NT2/D1 (cell line): ENCODE data around the gene ZBTB3.

Experiments used
- SUZ12 ChIP-seq: IDR thresholded peaks from 2 replicates; pipeline ENCODE4 v1.6.1; 2011; ENCODE audit not compliant: insufficient read length, insufficient read depth; ENCODE audit errors: extremely low read depth
- YY1 ChIP-seq: IDR thresholded peaks from 2 replicates; pipeline ENCODE4 v1.6.1; 2011; ENCODE audit not compliant: insufficient read length, insufficient read depth
- ZNF274 ChIP-seq: IDR thresholded peaks from 2 replicates; pipeline ENCODE4 v1.6.1; 2011; ENCODE audit warnings: mild to moderate bottlenecking, low read depth, low read length

- TF ChIP-seq ZNF274 (no peak), YY1 (no peak), SUZ12 (no peak)
These were observed 21.1 kb downstream of the ZBTB3 start for GRCh38 chr11:62732830-62733229.
